GM12878 (cell line): ENCODE measurements around the gene WDFY4. TPM values are rescaled to one million over a fixed set of nuclear protein-coding genes. Genes with fewer than 3 reads are reported as not detected.

ENCODE experiments used
- ATAC-seq: fragments of 200-7000 bp; cut with Tn5 transposase; 3 replicates; pipeline ENCODE4 v1.9.1; 2020; ENCODE audit warnings: mild to moderate bottlenecking, moderate library complexity
- BruUV-seq: library from RNA; stranded (reverse); fragments of 400-500 nt; replicated peaks from 2 replicates; lab custom pipeline; 2021; lab: Mats Ljungman, UMichigan
- CTCF ChIA-PET: fragments of 300-600 bp; sonication (Branson Sonifier 250); formaldehyde crosslinking; extraction: SDS; loops from one replicate; lab custom pipeline; 2021; ENCODE audit warnings: inconsistent platforms; lab: Yijun Ruan, JAX
- POLR2A ChIA-PET: fragments of 350-600 bp; formaldehyde crosslinking; extraction: SDS; loops from one replicate; lab custom pipeline; 2021; ENCODE audit warnings: inconsistent platforms; lab: Charles Lee
- RAD21 ChIA-PET: fragments of 300-600 bp; sonication (Branson Sonifier 250); formaldehyde crosslinking; loops from one replicate; lab custom pipeline; 2023; ENCODE audit warnings: antibody characterized with exemption; ENCODE audit not compliant: unreplicated experiment; lab: Charles Lee
- SMC1A ChIA-PET: fragments of 300-600 bp; sonication (Branson Sonifier 250); formaldehyde crosslinking; loops from one replicate; lab custom pipeline; 2023; ENCODE audit not compliant: unreplicated experiment, uncharacterized antibody; lab: Charles Lee
- DNase-seq: peaks from one replicate; pipeline ENCODE4 v3.0.0-alpha.2; 2011; ENCODE audit warnings: low read depth, low spot score
- FAIRE-seq: peaks from 3 replicates; lab custom pipeline; 2011; peaks lifted over from hg19 to GRCh38; lab: Jason Lieb, UNC
- H2AFZ ChIP-seq: 2 replicates; pipeline ENCODE4 v1.6.0; 2011; ENCODE audit warnings: low read depth, low read length, control low read depth; ENCODE audit not compliant: control insufficient read depth
- H3K27ac ChIP-seq: 2 replicates; pipeline ENCODE4 v1.5.1; 2011; ENCODE audit warnings: control low read depth; ENCODE audit not compliant: control insufficient read depth, insufficient read depth
- H3K27me3 ChIP-seq, 2 experiments: replicated peaks in 1 of 2; 2 replicates each; pipeline versions ENCODE4 v1.6.0 to v1.6.1; 2011; ENCODE audit warnings: low read length in 1 of 2; ENCODE audit not compliant: control insufficient read depth in 2 of 2, insufficient read depth in 2 of 2
- H3K36me3 ChIP-seq, 2 experiments: 2 replicates each; pipeline ENCODE4 v1.5.1; 2011; ENCODE audit warnings: low read length in 1 of 2; ENCODE audit not compliant: control insufficient read depth in 2 of 2, insufficient read depth in 2 of 2
- H3K4me1 ChIP-seq: 2 replicates; pipeline ENCODE4 v1.6.1; 2011; ENCODE audit warnings: mild to moderate bottlenecking, low read length, moderate library complexity, mixed read lengths; ENCODE audit not compliant: control insufficient read depth, insufficient read depth
- H3K4me2 ChIP-seq: 2 replicates; pipeline ENCODE4 v1.6.0; 2011; ENCODE audit warnings: control low read depth; ENCODE audit not compliant: control insufficient read depth, insufficient read depth
- H3K4me3 ChIP-seq: fragments of 200-600 bp; sonication (generic); 2 replicates; pipeline ENCODE4 v1.5.1; 2016
- H3K79me2 ChIP-seq: 2 replicates; pipeline ENCODE4 v1.6.0; 2011; ENCODE audit warnings: low read length; ENCODE audit not compliant: control insufficient read depth, insufficient read depth
- H3K9ac ChIP-seq: 2 replicates; pipeline ENCODE4 v1.8.0; 2011; ENCODE audit warnings: low read length, control low read depth, mixed read lengths; ENCODE audit not compliant: control insufficient read depth, insufficient read depth
- H3K9me3 ChIP-seq: replicated peaks from 3 replicates; pipeline ENCODE4 v1.5.1; 2011; ENCODE audit warnings: mild to moderate bottlenecking, low read length; ENCODE audit not compliant: control insufficient read depth, insufficient read depth
- H4K20me1 ChIP-seq: 2 replicates; pipeline ENCODE4 v1.6.0; 2011; ENCODE audit not compliant: control insufficient read depth, insufficient read depth
- BRCA1 ChIP-seq: IDR thresholded peaks from 2 replicates; pipeline ENCODE4 v1.6.1; 2011; ENCODE audit warnings: low read depth, low read length, improper control_type of control experiment
- FOS ChIP-seq: IDR thresholded peaks from 3 replicates; pipeline ENCODE4 v1.6.1; 2011; ENCODE audit warnings: borderline replicate concordance; ENCODE audit not compliant: insufficient read length; ENCODE audit errors: extremely low read depth
- IRF4 ChIP-seq: IDR thresholded peaks from 2 replicates; pipeline ENCODE4 v1.6.1; 2011; ENCODE audit warnings: low read depth, low read length
- NFYB ChIP-seq: IDR thresholded peaks from 2 replicates; pipeline ENCODE4 v1.6.1; 2011; ENCODE audit warnings: low read depth, mild to moderate bottlenecking, low read length, improper control_type of control experiment, moderate library complexity; ENCODE audit not compliant: insufficient read depth
- SMC3 ChIP-seq: IDR thresholded peaks from 2 replicates; pipeline ENCODE4 v1.6.1; 2011; ENCODE audit warnings: low read length, improper control_type of control experiment, borderline replicate concordance
- SPI1 ChIP-seq: IDR thresholded peaks from 2 replicates; pipeline ENCODE4 v1.6.1; 2011; ENCODE audit warnings: low read depth, mild to moderate bottlenecking, low read length, moderate library complexity, borderline replicate concordance; ENCODE audit not compliant: insufficient read depth
- SRF ChIP-seq, 2 experiments: IDR thresholded peaks; 2 replicates each; pipeline ENCODE4 v1.6.1; 2011; ENCODE audit warnings: low read depth in 2 of 2, low read length in 2 of 2, mild to moderate bottlenecking in 1 of 2, moderate library complexity in 1 of 2
- WRNIP1 ChIP-seq: IDR thresholded peaks from 2 replicates; pipeline ENCODE4 v1.6.1; 2011; ENCODE audit warnings: low read depth, low read length, improper control_type of control experiment, borderline replicate concordance
- WGBS: methylation state at CpG from one replicate; pipeline ENCODE4 v1.1.6; 2016; ENCODE audit warnings: low lambda C conversion rate; ENCODE audit not compliant: insufficient replicate concordance, insufficient coverage; ENCODE audit errors: missing lambda C conversion rate; 5-methylcytosine and 5-hydroxymethylcytosine counted together
- in situ Hi-C: fragments of 300-500 bp; cut with MboI; formaldehyde crosslinking; loops from 9 replicates; pipeline ENCODE4 v1.14.3; 2018; ENCODE audit warnings: mixed read lengths
- intact Hi-C: fragments of 100-400 bp; cut with micrococcal nuclease; formaldehyde crosslinking; loops from one replicate; pipeline ENCODE4 v1.14.2; 2022; ENCODE audit not compliant: unreplicated experiment
- polyA plus RNA-seq, 11 experiments: library from polyadenylated mRNA; depleted of rRNA in 4 of 11; unstranded in 6 of 11; stranded (reverse) in 5 of 11; fragments of >200 nt; fragmentation: Nextera tagmentation in 4 of 11; fragmentation: Illumina TruSeq in 1 of 11; extraction: Ambion mirVana in 4 of 11; extraction: Trizol in 1 of 11; gene quantifications; 1 replicate in 1 of 11; 2 replicates in 10 of 11; pipeline versions ENCODE4 v1.2.1 to v1.2.3, GENCODE V29; 2011 to 2016; ENCODE audit warnings: inconsistent platforms in 2 of 11, missing spikeins in 2 of 11, low read depth in 1 of 11
- total RNA-seq, 4 experiments: library from RNA; depleted of rRNA in 3 of 4; stranded (reverse); fragments of >200 nt in 3 of 4; fragmentation: Illumina TruSeq in 1 of 4; extraction: Trizol in 1 of 4; gene quantifications; 2 replicates each; pipeline versions ENCODE4 v1.2.1 to v1.2.3, GENCODE V29; 2013 to 2021
- TF ChIP-seq, protein P1 (sequence below): fragments of 450-650 bp; IDR thresholded peaks from 2 replicates; pipeline ENCODE4 v1.6.1; 2014; ENCODE audit warnings: mild to moderate bottlenecking
- TF ChIP-seq, protein P2 (sequence below): IDR thresholded peaks from 2 replicates; pipeline ENCODE4 v1.6.1; 2011; ENCODE audit warnings: low read depth, mild to moderate bottlenecking, low read length, moderate library complexity, borderline replicate concordance; ENCODE audit errors: extremely low read depth
- TF ChIP-seq, protein P3 (sequence below): fragments of 450-650 bp; IDR thresholded peaks from 2 replicates; pipeline ENCODE4 v1.6.1; 2018; ENCODE audit warnings: borderline replicate concordance, mild to moderate bottlenecking; ENCODE audit not compliant: partially characterized antibody
- TF ChIP-seq, protein P4 (sequence below): IDR thresholded peaks from 2 replicates; pipeline ENCODE4 v1.6.1; 2011; ENCODE audit warnings: mild to moderate bottlenecking, low read depth, low read length, moderate library complexity; ENCODE audit not compliant: insufficient replicate concordance
- TF ChIP-seq, protein P5 (sequence below): fragments of 450-650 bp; conservative IDR thresholded peaks from 2 replicates; pipeline ENCODE4 v1.6.1; 2017; ENCODE audit warnings: mild to moderate bottlenecking, moderate library complexity
- TF ChIP-seq, protein P6 (sequence below): IDR thresholded peaks from 2 replicates; pipeline ENCODE4 v1.6.1; 2011; ENCODE audit warnings: low read depth, low read length, improper control_type of control experiment, borderline replicate concordance

WDFY4 gene
- total and polyA plus RNA-seq, 10 of the 15 experiments (the other 5 are each of a cell fraction or from before 2014, with no cell fraction given): 13.5 to 132 (median 47.3) TPM

DNA sequence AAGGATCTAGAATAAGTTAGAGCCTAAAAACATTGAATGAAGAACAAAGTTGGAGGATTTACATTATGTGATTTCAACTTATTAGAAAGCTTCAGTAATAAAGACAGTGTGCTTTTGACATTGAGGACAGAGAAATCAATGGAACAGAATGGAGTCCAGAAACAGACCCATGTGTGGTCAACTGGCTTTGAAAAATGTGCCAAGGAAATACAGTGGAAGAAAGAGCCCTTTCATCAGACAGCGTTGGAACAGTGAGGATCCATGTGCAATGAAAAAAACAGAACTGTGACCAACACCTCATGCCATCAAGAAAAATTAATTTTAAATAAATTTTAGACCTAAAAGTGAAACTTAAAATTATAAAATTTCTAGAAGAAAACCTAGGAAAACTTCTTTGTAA lies 305.6 kb downstream of the WDFY4 start:
- intact Hi-C loops: no loop called here

More for the DNA sequence above, 305.6 kb downstream of the WDFY4 start:
- Histone ChIP-seq H4K20me1 (no peaks in the 10 kb centered on the region), H3K4me1 (no peaks in the 10 kb centered on the region), H3K36me3 (no peaks in the 10 kb centered on the region), H2AFZ (no peak overlapping the region), H3K9ac (no peak overlapping the region), H3K4me3 (no peak overlapping the region)
- 100% methylated on average over 1 of the region's 1 CpG for WGBS
- no peak for FAIRE-seq
- RAD21 ChIA-PET: no interaction called here
- in situ Hi-C loops: no loop called here
- TF ChIP-seq, protein P1, sequence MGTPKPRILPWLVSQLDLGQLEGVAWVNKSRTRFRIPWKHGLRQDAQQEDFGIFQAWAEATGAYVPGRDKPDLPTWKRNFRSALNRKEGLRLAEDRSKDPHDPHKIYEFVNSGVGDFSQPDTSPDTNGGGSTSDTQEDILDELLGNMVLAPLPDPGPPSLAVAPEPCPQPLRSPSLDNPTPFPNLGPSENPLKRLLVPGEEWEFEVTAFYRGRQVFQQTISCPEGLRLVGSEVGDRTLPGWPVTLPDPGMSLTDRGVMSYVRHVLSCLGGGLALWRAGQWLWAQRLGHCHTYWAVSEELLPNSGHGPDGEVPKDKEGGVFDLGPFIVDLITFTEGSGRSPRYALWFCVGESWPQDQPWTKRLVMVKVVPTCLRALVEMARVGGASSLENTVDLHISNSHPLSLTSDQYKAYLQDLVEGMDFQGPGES: no peak
- TF ChIP-seq SRF (IDR thresholded peaks at IDR 0.05; ENCODE audit: low read depth in 2 of 2, low read length in 2 of 2) (no peak), FOS (no peak), SMC3 (no peak), WRNIP1 (no peak), NFYB (no peak), IRF4 (no peak), SPI1 (no peak), BRCA1 (no peak)
- TF ChIP-seq, protein P2, sequence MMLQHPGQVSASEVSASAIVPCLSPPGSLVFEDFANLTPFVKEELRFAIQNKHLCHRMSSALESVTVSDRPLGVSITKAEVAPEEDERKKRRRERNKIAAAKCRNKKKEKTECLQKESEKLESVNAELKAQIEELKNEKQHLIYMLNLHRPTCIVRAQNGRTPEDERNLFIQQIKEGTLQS: no peak
- TF ChIP-seq, protein P3, sequence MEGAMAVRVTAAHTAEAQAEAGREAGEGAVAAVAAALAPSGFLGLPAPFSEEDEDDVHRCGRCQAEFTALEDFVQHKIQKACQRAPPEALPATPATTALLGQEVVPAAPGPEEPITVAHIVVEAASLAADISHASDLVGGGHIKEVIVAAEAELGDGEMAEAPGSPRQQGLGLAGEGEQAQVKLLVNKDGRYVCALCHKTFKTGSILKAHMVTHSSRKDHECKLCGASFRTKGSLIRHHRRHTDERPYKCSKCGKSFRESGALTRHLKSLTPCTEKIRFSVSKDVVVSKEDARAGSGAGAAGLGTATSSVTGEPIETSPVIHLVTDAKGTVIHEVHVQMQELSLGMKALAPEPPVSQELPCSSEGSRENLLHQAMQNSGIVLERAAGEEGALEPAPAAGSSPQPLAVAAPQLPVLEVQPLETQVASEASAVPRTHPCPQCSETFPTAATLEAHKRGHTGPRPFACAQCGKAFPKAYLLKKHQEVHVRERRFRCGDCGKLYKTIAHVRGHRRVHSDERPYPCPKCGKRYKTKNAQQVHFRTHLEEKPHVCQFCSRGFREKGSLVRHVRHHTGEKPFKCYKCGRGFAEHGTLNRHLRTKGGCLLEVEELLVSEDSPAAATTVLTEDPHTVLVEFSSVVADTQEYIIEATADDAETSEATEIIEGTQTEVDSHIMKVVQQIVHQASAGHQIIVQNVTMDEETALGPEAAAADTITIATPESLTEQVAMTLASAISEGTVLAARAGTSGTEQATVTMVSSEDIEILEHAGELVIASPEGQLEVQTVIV: no peak
- TF ChIP-seq, protein P4, sequence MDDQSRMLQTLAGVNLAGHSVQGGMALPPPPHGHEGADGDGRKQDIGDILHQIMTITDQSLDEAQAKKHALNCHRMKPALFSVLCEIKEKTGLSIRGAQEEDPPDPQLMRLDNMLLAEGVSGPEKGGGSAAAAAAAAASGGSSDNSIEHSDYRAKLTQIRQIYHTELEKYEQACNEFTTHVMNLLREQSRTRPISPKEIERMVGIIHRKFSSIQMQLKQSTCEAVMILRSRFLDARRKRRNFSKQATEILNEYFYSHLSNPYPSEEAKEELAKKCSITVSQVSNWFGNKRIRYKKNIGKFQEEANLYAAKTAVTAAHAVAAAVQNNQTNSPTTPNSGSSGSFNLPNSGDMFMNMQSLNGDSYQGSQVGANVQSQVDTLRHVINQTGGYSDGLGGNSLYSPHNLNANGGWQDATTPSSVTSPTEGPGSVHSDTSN: no peak
- TF ChIP-seq, protein P5, sequence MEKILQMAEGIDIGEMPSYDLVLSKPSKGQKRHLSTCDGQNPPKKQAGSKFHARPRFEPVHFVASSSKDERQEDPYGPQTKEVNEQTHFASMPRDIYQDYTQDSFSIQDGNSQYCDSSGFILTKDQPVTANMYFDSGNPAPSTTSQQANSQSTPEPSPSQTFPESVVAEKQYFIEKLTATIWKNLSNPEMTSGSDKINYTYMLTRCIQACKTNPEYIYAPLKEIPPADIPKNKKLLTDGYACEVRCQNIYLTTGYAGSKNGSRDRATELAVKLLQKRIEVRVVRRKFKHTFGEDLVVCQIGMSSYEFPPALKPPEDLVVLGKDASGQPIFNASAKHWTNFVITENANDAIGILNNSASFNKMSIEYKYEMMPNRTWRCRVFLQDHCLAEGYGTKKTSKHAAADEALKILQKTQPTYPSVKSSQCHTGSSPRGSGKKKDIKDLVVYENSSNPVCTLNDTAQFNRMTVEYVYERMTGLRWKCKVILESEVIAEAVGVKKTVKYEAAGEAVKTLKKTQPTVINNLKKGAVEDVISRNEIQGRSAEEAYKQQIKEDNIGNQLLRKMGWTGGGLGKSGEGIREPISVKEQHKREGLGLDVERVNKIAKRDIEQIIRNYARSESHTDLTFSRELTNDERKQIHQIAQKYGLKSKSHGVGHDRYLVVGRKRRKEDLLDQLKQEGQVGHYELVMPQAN: no peak
- TF ChIP-seq, protein P6, sequence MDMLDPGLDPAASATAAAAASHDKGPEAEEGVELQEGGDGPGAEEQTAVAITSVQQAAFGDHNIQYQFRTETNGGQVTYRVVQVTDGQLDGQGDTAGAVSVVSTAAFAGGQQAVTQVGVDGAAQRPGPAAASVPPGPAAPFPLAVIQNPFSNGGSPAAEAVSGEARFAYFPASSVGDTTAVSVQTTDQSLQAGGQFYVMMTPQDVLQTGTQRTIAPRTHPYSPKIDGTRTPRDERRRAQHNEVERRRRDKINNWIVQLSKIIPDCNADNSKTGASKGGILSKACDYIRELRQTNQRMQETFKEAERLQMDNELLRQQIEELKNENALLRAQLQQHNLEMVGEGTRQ: no peak
- TF ChIP-seq, all 136 proteins: peak for 0
- no TSS peak for BruUV-seq
- ChIA-PET POLR2A (no interaction called here), CTCF (interaction anchor here (0.8 to 1.8 kb wide), 3 partner anchors 10 to 334 kb away, joined by 3 to 6 read pairs (median 5); no protein-coding TSS in a partner anchor), SMC1A (no interaction called here)
- H3K79me2 ChIP-seq: no peaks in the 10 kb centered on the region
- H3K27me3 ChIP-seq: no peaks in the 10 kb centered on the region
- no peak for ATAC-seq
- no peaks in the 10 kb centered on the region for H3K9me3 ChIP-seq
- DNase-seq: no peak
- no peak overlapping the region for H3K27ac ChIP-seq
- H3K4me2 ChIP-seq: no peak overlapping the region
